IPS-20b (cell line): ENCODE results near the gene WNT2B.

Source experiments
- H3K27ac ChIP-seq: one replicate; pipeline ENCODE4 v1.5.1; 2013; ENCODE audit warnings: low read length
- H3K27me3 ChIP-seq: 2 replicates; pipeline ENCODE4 v1.6.1; 2013; ENCODE audit warnings: mild to moderate bottlenecking, low read length, inconsistent platforms; ENCODE audit not compliant: insufficient read depth
- H3K36me3 ChIP-seq: 2 replicates; pipeline ENCODE4 v1.6.1; 2013; ENCODE audit warnings: low read depth, mild to moderate bottlenecking, inconsistent platforms, low read length, moderate library complexity; ENCODE audit not compliant: insufficient read depth
- H3K4me1 ChIP-seq: 2 replicates; pipeline ENCODE4 v1.6.1; 2013; ENCODE audit warnings: mild to moderate bottlenecking, control low read depth, inconsistent platforms, low read length, moderate library complexity; ENCODE audit not compliant: insufficient read depth
- H3K4me3 ChIP-seq: 2 replicates; pipeline ENCODE4 v1.5.1; 2013; ENCODE audit warnings: mild to moderate bottlenecking, low read length, inconsistent platforms
- H3K9ac ChIP-seq: 2 replicates; pipeline ENCODE4 v1.6.1; 2013; ENCODE audit warnings: low read depth, mild to moderate bottlenecking, inconsistent platforms, low read length, moderate library complexity
- H3K9me3 ChIP-seq: 2 replicates; pipeline ENCODE4 v1.6.1; 2013; ENCODE audit warnings: mild to moderate bottlenecking, low read depth, low read length, inconsistent platforms; ENCODE audit not compliant: insufficient read depth

Gene WNT2B

DNA sequence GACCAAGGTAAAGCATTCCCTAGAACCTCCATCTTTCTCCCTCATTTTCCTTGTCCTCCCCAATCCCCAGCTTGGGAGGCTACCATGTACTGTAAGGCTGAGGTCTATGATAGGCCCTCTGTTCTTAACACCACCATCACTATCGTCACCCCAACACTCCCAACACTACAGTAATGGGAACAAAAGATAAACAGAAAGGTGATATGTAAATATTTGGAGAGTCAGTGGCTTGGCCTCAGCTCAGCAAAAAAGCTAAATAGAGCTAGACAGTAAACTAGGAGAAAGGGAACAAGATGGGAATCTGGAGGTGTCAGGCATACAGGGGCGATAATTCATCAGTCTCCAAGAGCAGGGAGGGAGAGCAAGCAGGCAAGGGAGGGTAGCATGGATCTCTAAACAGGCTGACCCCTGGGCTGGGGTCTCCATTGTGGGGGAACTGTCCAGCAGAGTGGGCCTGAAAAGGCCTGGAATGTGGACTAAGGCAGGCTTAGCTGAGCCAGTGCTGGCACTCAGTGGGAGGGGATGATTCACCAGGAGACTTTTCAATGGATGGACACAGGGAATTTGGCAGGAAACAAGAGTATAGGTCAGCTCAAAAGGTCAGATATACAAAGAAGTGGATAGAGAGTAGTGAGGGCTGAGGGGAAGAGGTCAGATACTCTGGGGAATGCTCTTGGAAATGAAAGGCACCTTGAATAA is 6.7 kb downstream of the WNT2B start:
- H3K27ac ChIP-seq: no peak overlapping the region
- no peak overlapping the region for H3K9ac ChIP-seq
- H3K9me3 ChIP-seq: no peaks in the 10 kb centered on the region
- H3K4me3 ChIP-seq: no peak overlapping the region
- no peaks in the 10 kb centered on the region for H3K36me3 ChIP-seq
- H3K4me1 ChIP-seq: peaks cover 8% of the 10 kb centered on the region; the same call in 1 of the 2 replicates
- H3K27me3 ChIP-seq: peaks cover 25% of the 10 kb centered on the region

DNA sequence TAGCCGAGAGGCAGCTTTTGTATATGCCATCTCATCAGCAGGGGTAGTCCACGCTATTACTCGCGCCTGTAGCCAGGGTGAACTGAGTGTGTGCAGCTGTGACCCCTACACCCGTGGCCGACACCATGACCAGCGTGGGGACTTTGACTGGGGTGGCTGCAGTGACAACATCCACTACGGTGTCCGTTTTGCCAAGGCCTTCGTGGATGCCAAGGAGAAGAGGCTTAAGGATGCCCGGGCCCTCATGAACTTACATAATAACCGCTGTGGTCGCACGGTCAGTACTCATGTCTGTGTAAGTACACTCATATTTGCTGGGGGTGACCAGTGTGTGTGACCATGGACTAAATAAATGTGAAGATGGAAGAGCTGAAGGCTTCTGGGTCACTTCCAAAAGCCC is 7.4 kb downstream of the WNT2B start:
- Histone ChIP-seq H3K4me1 (peaks cover 7% of the 10 kb centered on the region; the same call in 1 of the 2 replicates), H3K9me3 (no peaks in the 10 kb centered on the region), H3K27me3 (peaks cover 18% of the 10 kb centered on the region), H3K27ac (no peak overlapping the region), H3K9ac (no peak overlapping the region), H3K4me3 (no peak overlapping the region), H3K36me3 (no peaks in the 10 kb centered on the region)

DNA sequence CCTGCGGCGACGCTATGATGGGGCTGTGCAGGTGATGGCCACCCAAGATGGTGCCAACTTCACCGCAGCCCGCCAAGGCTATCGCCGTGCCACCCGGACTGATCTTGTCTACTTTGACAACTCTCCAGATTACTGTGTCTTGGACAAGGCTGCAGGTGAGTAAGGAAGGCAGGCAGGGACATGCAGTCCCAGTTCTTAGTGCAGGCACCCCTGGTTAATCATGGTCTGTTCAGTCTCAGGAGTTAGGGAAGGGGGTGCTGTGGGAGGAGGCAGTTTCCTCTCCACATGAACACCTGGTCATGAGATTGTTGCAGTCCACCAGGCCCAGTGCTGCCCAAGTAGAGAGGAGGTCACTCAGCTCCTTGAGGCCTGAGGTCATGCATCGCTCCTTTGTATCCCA is 8.5 kb downstream of the WNT2B start:
- no peak overlapping the region for H3K4me3 ChIP-seq
- no peaks in the 10 kb centered on the region for H3K36me3 ChIP-seq
- peaks cover 7% of the 10 kb centered on the region; the same call in 1 of the 2 replicates for H3K4me1 ChIP-seq
- H3K9me3 ChIP-seq: no peaks in the 10 kb centered on the region
- peaks cover 7% of the 10 kb centered on the region for H3K27me3 ChIP-seq
- H3K27ac ChIP-seq: no peak overlapping the region
- no peak overlapping the region for H3K9ac ChIP-seq

DNA sequence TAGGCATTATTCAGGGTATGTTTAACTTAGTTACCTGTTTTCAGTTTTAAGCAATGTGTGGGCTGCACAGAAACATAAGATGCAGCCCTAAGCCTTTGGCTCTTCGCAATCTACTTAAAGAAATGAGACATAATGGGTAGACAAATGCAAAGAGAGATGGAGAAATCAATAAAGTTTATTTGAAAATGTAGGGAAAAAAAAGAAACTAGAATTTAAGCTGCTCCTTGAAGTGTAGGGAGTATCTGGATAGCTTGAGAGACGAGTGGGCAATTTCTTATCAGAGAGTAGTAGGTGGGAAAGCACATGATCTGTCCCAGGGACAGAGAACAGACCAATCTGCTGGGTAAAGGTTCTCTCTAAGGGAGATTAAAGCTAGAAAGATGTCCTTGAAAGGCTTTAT is 8.9 kb downstream of the WNT2B start:
- peaks cover 3% of the 10 kb centered on the region for H3K27me3 ChIP-seq
- peaks cover 7% of the 10 kb centered on the region; the same call in 1 of the 2 replicates for H3K4me1 ChIP-seq
- no peak overlapping the region for H3K9ac ChIP-seq
- no peaks in the 10 kb centered on the region for H3K9me3 ChIP-seq
- H3K27ac ChIP-seq: no peak overlapping the region
- no peaks in the 10 kb centered on the region for H3K36me3 ChIP-seq
- no peak overlapping the region for H3K4me3 ChIP-seq

DNA sequence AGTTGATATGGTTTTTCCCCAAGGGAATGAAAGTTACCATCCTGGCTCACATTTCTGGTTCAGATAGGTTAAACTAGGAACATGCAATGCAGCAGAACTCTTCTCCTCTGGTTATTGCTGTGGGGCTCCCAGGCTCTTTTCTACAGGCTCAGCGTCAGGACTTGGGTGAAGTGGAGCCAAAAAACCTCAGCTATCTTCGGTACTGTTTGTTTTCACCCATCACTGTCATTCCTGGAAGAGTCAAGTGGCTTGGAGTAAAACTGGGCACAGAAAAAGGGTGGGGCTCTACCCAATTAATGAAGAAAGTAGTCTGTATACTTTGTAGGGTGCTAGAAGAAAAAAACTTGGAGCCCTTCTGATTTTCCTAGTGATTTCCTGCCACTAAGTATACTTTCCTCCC is 9.4 kb downstream of the WNT2B start:
- peaks cover 7% of the 10 kb centered on the region; the same call in 1 of the 2 replicates for H3K4me1 ChIP-seq
- no peak overlapping the region for H3K27ac ChIP-seq
- no peak overlapping the region for H3K9ac ChIP-seq
- no peaks in the 10 kb centered on the region for H3K27me3 ChIP-seq
- H3K4me3 ChIP-seq: no peak overlapping the region
- H3K9me3 ChIP-seq: no peaks in the 10 kb centered on the region
- no peaks in the 10 kb centered on the region for H3K36me3 ChIP-seq

DNA sequence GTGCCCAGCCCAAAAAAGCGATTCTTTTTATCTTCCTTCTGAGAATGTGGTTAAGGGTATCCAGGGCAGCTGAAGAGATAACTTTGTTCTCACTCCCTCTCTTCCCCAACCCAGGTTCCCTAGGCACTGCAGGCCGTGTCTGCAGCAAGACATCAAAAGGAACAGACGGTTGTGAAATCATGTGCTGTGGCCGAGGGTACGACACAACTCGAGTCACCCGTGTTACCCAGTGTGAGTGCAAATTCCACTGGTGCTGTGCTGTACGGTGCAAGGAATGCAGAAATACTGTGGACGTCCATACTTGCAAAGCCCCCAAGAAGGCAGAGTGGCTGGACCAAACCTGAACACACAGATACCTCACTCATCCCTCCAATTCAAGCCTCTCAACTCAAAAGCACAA is 11.4 kb downstream of the WNT2B start:
- Histone ChIP-seq H3K36me3 (no peaks in the 10 kb centered on the region), H3K9ac (no peak overlapping the region), H3K4me1 (peaks cover 20% of the 10 kb centered on the region), H3K4me3 (no peak overlapping the region), H3K9me3 (no peaks in the 10 kb centered on the region), H3K27me3 (no peaks in the 10 kb centered on the region), H3K27ac (no peak overlapping the region)

DNA sequence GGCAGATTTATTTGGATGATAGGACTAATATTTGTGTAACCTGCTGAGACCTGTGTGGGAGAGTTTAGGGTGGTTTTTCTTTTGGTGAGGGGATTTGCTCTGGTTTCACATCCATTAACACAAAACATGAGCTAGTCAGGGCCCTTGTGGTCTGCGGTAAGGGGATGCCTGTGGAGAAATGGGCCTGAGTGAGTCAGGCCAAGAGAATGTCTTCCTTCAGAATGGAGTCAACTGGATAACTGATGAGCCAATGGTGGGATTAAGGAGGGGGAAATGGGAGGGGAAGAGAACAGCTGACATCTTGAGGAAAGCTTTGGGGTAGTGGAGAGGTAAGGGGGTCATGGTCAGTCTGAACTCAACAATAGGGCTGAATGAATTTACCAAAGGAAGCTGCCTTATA is 13.9 kb downstream of the WNT2B start:
- no peaks in the 10 kb centered on the region for H3K27me3 ChIP-seq
- H3K9ac ChIP-seq: no peak overlapping the region
- no peak overlapping the region for H3K4me3 ChIP-seq
- no peaks in the 10 kb centered on the region for H3K36me3 ChIP-seq
- peaks cover 24% of the 10 kb centered on the region for H3K4me1 ChIP-seq
- H3K9me3 ChIP-seq: no peaks in the 10 kb centered on the region
- no peak overlapping the region for H3K27ac ChIP-seq

DNA sequence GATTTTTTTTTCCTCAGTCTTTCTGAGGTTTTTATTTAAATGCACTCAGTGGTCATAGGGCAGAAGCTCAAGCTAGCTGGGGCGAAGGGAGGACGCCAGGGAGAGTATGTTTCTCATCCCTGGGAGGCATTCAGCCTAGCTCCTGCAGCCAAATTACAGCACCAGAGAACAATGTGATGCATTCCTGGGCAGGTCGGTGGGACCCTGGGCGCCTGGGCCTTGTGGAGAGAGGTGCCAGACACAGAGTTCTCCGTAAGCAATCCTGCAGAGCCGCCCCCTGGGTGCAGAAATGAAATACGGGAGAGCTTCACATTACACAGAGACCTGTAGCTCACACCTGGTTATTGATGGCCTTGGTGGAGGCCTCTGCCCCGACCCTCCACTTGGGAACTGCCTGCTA is 15.5 kb downstream of the WNT2B start:
- Histone ChIP-seq H3K27ac (no peak overlapping the region), H3K9me3 (no peaks in the 10 kb centered on the region), H3K4me1 (peaks cover 25% of the 10 kb centered on the region), H3K27me3 (no peaks in the 10 kb centered on the region), H3K36me3 (no peaks in the 10 kb centered on the region), H3K9ac (no peak overlapping the region), H3K4me3 (no peak overlapping the region)

DNA sequence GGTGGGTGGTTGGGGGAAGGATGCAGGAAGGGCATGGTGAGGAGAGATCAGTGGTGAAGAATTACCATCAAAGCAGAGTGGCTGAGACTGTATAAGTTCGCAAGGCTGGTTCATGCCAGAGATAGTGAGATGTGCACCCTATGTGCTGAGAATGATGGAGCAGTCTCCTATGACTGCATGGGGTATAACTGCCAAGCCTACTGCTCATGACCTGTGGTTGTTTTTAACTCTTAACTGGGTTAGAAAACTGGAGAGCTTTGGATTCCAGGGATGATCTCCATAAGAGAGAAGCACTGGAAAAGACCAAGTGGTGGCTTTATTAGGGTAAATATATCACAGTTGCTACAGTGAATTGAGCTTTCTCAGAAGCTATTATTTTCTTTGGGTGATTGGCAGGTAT is 16.2 kb downstream of the WNT2B start:
- H3K9me3 ChIP-seq: no peaks in the 10 kb centered on the region
- H3K4me3 ChIP-seq: 0 out of 2 replicates have a peak overlapping the region, but pooled peaks have one; percentile 3
- H3K27ac ChIP-seq: no peak overlapping the region
- H3K27me3 ChIP-seq: no peaks in the 10 kb centered on the region
- peaks cover 25% of the 10 kb centered on the region for H3K4me1 ChIP-seq
- no peak overlapping the region for H3K9ac ChIP-seq
- H3K36me3 ChIP-seq: no peaks in the 10 kb centered on the region

DNA sequence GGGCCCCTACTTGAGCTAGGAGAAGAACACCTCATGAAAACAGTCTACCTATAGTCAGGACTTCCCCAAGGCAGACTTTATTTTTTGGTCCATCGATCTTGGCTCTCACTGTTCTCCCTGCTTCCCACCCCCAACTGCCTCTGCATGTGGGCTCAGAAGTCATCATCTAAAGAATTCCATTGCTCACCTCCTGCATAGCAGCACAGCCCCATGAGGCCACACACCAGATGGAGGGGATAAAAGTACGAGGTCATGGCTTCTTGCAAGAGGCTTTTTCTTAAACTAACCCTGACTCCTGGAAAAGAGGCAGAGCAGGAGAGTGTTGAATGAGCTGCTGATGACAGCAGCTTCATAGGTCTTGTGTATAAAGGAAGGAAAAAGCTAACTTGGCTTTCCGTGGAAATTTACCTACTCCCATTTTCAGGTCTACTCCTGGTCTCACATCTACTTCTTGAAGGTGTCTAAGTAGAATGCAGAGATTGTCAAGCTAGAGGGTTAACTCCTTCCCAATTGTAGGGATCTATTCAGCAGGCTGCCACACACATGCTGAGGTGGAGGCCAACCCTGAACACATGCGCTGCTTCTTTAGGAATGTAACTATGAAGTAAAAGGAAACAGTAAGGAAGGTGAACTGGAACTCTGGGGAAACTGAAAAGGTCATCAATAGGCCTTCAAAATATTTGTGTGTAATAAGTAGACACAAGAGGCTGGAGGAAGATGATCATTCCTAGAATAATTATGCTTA is 18.7 kb downstream of the WNT2B start:
- H3K27me3 ChIP-seq: no peaks in the 10 kb centered on the region
- H3K36me3 ChIP-seq: no peaks in the 10 kb centered on the region
- H3K4me3 ChIP-seq: no peak overlapping the region
- H3K4me1 ChIP-seq: peaks cover 25% of the 10 kb centered on the region
- no peak overlapping the region for H3K9ac ChIP-seq
- H3K27ac ChIP-seq: no peak overlapping the region
- no peaks in the 10 kb centered on the region for H3K9me3 ChIP-seq

DNA sequence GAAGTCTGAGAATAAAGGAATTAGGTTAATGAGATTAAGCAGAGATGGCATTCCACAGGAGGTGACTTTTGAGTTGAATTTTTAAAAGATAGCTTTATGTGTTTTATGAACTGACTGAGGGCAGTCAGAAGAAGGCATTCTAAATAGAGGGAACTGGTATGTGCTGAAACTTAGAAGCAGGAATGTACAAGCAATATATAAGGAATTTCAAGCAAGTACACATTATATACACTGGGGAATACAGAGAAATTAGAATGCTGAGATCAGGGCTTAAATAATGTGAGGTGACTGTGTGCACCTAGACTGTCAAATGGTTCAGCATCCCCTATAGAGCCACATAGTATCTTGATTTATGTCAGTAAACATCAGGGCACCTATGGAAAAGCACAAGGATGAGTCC is 19.3 kb downstream of the WNT2B start:
- Histone ChIP-seq H3K27ac (no peak overlapping the region), H3K4me3 (no peak overlapping the region), H3K9ac (no peak overlapping the region), H3K4me1 (peaks cover 25% of the 10 kb centered on the region), H3K9me3 (no peaks in the 10 kb centered on the region), H3K36me3 (no peaks in the 10 kb centered on the region), H3K27me3 (no peaks in the 10 kb centered on the region)

DNA sequence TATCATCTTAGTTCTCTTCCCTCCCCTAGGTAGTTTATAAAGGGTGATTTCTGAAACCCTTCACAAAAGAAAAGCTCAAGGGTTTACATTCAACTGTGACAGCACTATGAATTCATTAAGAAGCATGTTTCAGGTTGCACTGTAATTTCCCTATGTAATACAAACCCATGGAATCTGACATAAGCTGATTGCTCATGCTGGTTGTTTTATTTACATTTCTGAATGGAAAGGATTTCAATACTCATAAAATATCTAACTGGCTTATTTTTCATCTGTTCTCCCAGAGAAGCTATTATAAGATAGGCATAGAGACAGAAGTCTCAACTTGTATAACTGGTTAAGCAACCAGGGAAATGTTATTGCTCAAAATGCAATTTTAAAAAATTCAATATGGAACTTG is 20.5 kb downstream of the WNT2B start:
- no peak overlapping the region for H3K9ac ChIP-seq
- H3K27me3 ChIP-seq: no peaks in the 10 kb centered on the region
- no peak overlapping the region for H3K27ac ChIP-seq
- no peaks in the 10 kb centered on the region for H3K9me3 ChIP-seq
- H3K4me1 ChIP-seq: peaks cover 21% of the 10 kb centered on the region
- H3K36me3 ChIP-seq: no peaks in the 10 kb centered on the region
- no peak overlapping the region for H3K4me3 ChIP-seq
